Body of pancreas (tissue), 4 donors: Measurements from ENCODE around the gene MED17. TPM values are rescaled to one million over a fixed set of nuclear protein-coding genes. Genes with fewer than 3 reads are reported as not detected.
"Not testable (repeated sequence)": the region's sequence is repeated elsewhere in the genome, so short reads cannot be mapped to it uniquely, and the experiment has no call there.

Experiments used
- ATAC-seq: fragments of 150-250 bp; one replicate; pipeline ENCODE4 v1.9.1; 2016
- DNase-seq, 4 donors: peaks; one replicate each; pipeline ENCODE4 v3.0.0-alpha.2; 2019
- H3K27ac ChIP-seq, 4 donors: fragments of 200-600 bp; sonication (generic); 1 replicate in 3 of 4; 2 replicates in 1 of 4; pipeline versions ENCODE4 v1.5.1 to v1.6.1; 2016 to 2019; ENCODE audit warnings: mild to moderate bottlenecking in 1 of 4, mixed read lengths in 1 of 4, moderate library complexity in 1 of 4
- H3K27me3 ChIP-seq, 2 donors: fragments of 200-600 bp; sonication (generic); one replicate each; pipeline ENCODE4 v1.6.0; 2016; ENCODE audit warnings: mild to moderate bottlenecking in 1 of 2
- H3K36me3 ChIP-seq, 2 donors: fragments of 200-600 bp; sonication (generic); replicated peaks in 1 of 2; 2 replicates each; pipeline ENCODE4 v1.5.1; 2016; ENCODE audit warnings: low read depth in 2 of 2; ENCODE audit not compliant: insufficient read depth in 1 of 2
- H3K4me1 ChIP-seq: fragments of 200-600 bp; sonication (generic); one replicate; pipeline ENCODE4 v1.6.0; 2016
- H3K4me3 ChIP-seq, 2 donors: fragments of 200-600 bp; sonication (generic); 1 replicate in 1 of 2; 2 replicates in 1 of 2; pipeline ENCODE4 v1.5.1; 2016 to 2019
- H3K9me3 ChIP-seq, 3 donors: fragments of 200-600 bp; sonication (generic); 1 replicate in 2 of 3; 2 replicates in 1 of 3; pipeline ENCODE4 v1.5.1; 2016
- CTCF ChIP-seq, 7 experiments: fragments of 450-650 bp in 4 of 7; fragments of 200-600 bp in 3 of 7; sonication (generic) in 3 of 7; IDR thresholded peaks; one replicate each; pipeline ENCODE4 v1.5.1; 2016 to 2019; ENCODE audit warnings: antibody characterized with exemption in 7 of 7
- POLR2A ChIP-seq, 3 donors: fragments of 450-650 bp; IDR thresholded peaks; one replicate each; pipeline ENCODE4 v1.6.1; 2016; ENCODE audit warnings: antibody characterized with exemption in 3 of 3, mild to moderate bottlenecking in 2 of 3
- WGBS, 2 donors: methylation state at CpG; one replicate each; pipeline ENCODE4 v1.1.5; 2017; 5-methylcytosine and 5-hydroxymethylcytosine counted together
- intact Hi-C: fragments of 100-400 bp; cut with DNase I; formaldehyde crosslinking; loops from one replicate; pipeline ENCODE4 v1.15.1; 2023
- total RNA-seq, 2 donors: library from RNA; depleted of rRNA; stranded (reverse); fragments of >200 nt; gene quantifications; one replicate each; pipeline ENCODE4 v1.1.0, GENCODE V29; 2016

MED17 gene
- total RNA-seq, 2 donors from 2014 or later = 18.9 to 22.4 TPM

DNA sequence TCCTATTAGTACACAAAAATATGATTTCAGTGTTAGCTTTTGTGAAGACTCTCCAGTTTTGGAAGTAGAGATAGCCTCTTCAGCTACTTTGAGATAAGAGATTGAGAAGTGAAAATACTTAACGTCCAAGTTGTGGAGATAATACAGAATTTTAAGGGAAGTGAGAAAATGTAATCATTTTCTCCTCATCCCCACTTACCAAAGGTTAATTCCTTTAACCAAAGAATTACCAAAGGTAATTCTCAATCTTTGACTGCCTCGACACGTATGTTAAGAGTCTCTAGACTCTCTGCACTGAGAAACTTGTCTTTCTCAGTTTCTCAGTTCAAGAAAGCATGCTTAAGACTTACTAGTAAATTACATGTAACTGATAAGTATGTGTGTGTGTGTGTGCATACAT is 27.3 kb upstream of the MED17 start:
- WGBS, 2 donors = 68 to 70% methylated on average over 3 of the region's 3 CpGs
- H3K27me3 ChIP-seq = no peaks in the 10 kb centered on the region
- no peaks in the 10 kb centered on the region for H3K4me1 ChIP-seq
- no peak overlapping the region for H3K27ac ChIP-seq
- peaks cover 18 to 40% of the 10 kb centered on the region in 2 donors for H3K36me3 ChIP-seq
- ATAC-seq (no peak), DNase-seq (no peak)
- no peaks in the 10 kb centered on the region for H3K9me3 ChIP-seq
- TF ChIP-seq CTCF (IDR thresholded peaks at IDR 0.05) (no peak), POLR2A (IDR thresholded peaks at IDR 0.05) (no peak)
- intact Hi-C loops = no loop called here
- no peak overlapping the region for H3K4me3 ChIP-seq

GRCh38 chr11:93757301-93757700 is 26.8 kb upstream of the MED17 start:
- 85 to 90% methylated on average over 3 of the region's 3 CpGs for WGBS, 2 donors
- H3K9me3 ChIP-seq = no peaks in the 10 kb centered on the region
- H3K27ac ChIP-seq = no peak overlapping the region
- no peak for DNase-seq
- TF ChIP-seq CTCF (IDR thresholded peaks at IDR 0.05) (no peak), POLR2A (IDR thresholded peaks at IDR 0.05) (no peak)
- peaks cover 18 to 40% of the 10 kb centered on the region in 2 donors for H3K36me3 ChIP-seq
- H3K27me3 ChIP-seq = no peaks in the 10 kb centered on the region
- no peaks in the 10 kb centered on the region for H3K4me1 ChIP-seq
- no peak for ATAC-seq
- H3K4me3 ChIP-seq = no peak overlapping the region
- intact Hi-C loops = no loop called here

- no peaks in the 10 kb centered on the region for H3K9me3 ChIP-seq
- TF ChIP-seq CTCF (IDR thresholded peaks at IDR 0.05) (no peak), POLR2A (IDR thresholded peaks at IDR 0.05) (no peak)
- no peaks in the 10 kb centered on the region for H3K27me3 ChIP-seq
- 96% methylated on average over 24 to 36 of the region's 38 CpGs for WGBS, 2 donors
- H3K4me1 ChIP-seq = no peaks in the 10 kb centered on the region
- intact Hi-C loops = no loop called here
- peaks cover 18 to 42% of the 10 kb centered on the region in 2 donors for H3K36me3 ChIP-seq
- no peak overlapping the region for H3K4me3 ChIP-seq
- H3K27ac ChIP-seq = no peak overlapping the region
- ATAC-seq (no peak), DNase-seq (no peak)
Measured at GRCh38 chr11:93757924-93758865, 25.9 kb upstream of the MED17 start.

DNA sequence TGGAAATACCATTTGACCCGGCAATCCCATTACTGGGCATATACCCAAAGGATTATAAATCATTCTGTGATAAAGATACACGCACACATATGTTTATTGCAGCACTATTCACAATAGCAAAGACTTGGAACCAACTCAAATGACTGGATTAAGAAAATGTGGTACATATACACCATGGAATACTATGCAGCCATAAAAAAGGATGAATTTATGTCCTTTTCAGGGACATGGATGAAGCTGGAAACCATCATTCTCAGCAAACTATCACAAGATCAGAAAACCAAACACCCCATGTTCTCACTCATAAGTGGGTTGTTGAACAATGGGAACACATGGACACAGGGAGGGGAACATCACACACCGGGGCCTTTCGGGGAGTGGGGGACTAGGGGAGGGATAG is 25.0 kb upstream of the MED17 start:
- H3K36me3 ChIP-seq = peaks cover 18 to 42% of the 10 kb centered on the region in 2 donors
- ATAC-seq, H3K9me3 ChIP-seq, DNase-seq, H3K4me3 ChIP-seq, H3K4me1 ChIP-seq, H3K27me3 ChIP-seq, H3K27ac ChIP-seq, intact Hi-C loops: not testable (repeated sequence)
- WGBS, 2 donors = 87 to 95% methylated on average over 4 of the region's 4 CpGs

- peaks cover 15 to 32% of the 10 kb centered on the region in 2 donors for H3K36me3 ChIP-seq
- no peaks in the 10 kb centered on the region for H3K9me3 ChIP-seq
- no peak overlapping the region for H3K4me3 ChIP-seq
- ATAC-seq = no peak
- WGBS, 2 donors = 95 to 97% methylated on average over 1 of the region's 1 CpG
- H3K4me1 ChIP-seq = no peaks in the 10 kb centered on the region
- intact Hi-C loops = no loop called here
- H3K27me3 ChIP-seq = no peaks in the 10 kb centered on the region
- no peak for TF ChIP-seq CTCF (IDR thresholded peaks at IDR 0.05)
- TF ChIP-seq POLR2A (IDR thresholded peaks at IDR 0.05) = no peak
- no peak overlapping the region for H3K27ac ChIP-seq
- no peak for DNase-seq
Measured at GRCh38 chr11:93761910-93762309, 22.2 kb upstream of the MED17 start.
